Measurements from ENCODE around the gene TMEFF2.

The TMEFF2 gene

DNA sequence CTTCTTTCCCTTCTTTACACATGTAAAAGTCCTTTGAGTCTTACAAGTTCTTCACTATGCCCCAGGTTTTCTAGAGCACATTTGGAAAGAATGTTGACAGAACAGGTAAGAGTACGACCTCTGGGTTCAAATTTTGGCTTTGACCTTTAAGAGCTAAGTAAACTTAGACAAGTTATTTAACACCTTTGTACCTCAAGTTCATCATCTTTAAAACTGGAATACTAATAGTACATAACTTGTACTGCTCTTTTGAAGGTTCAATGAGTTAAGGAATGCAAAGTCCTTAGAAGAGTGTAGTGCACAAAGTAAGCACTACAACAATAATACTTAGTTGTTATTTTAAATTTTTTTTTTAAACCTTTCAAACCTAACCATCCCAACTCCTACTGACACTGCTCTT is 156.6 kb downstream of the TMEFF2 start:
- TF ChIP-seq EZH2phosphoT487 (conservative IDR thresholded peaks at IDR 0.05; ENCODE audit: low read length): no peak
- TF ChIP-seq, protein P1, sequence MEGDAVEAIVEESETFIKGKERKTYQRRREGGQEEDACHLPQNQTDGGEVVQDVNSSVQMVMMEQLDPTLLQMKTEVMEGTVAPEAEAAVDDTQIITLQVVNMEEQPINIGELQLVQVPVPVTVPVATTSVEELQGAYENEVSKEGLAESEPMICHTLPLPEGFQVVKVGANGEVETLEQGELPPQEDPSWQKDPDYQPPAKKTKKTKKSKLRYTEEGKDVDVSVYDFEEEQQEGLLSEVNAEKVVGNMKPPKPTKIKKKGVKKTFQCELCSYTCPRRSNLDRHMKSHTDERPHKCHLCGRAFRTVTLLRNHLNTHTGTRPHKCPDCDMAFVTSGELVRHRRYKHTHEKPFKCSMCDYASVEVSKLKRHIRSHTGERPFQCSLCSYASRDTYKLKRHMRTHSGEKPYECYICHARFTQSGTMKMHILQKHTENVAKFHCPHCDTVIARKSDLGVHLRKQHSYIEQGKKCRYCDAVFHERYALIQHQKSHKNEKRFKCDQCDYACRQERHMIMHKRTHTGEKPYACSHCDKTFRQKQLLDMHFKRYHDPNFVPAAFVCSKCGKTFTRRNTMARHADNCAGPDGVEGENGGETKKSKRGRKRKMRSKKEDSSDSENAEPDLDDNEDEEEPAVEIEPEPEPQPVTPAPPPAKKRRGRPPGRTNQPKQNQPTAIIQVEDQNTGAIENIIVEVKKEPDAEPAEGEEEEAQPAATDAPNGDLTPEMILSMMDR (IDR thresholded peaks at IDR 0.05; ENCODE audit: insufficient read depth, low read length, poor library complexity, severe bottlenecking): no peak
- H3K4me2 ChIP-seq (ENCODE audit: low read depth, low read length, poor library complexity, severe bottlenecking): no peak overlapping the region
- no peaks in the 10 kb centered on the region for H3K9me3 ChIP-seq (ENCODE audit: insufficient read depth, low read length)
- no peaks in the 10 kb centered on the region for H3K79me2 ChIP-seq (ENCODE audit: insufficient read depth, low read length)
- no peaks in the 10 kb centered on the region for H3F3A ChIP-seq (ENCODE audit: insufficient read depth)
- H3K27ac ChIP-seq (ENCODE audit: low read depth, low read length): no peak overlapping the region
- no peaks in the 10 kb centered on the region for H3K36me3 ChIP-seq (ENCODE audit: low read length)
- no peak overlapping the region for H3K9ac ChIP-seq (ENCODE audit: low read length)
- H3K4me3 ChIP-seq (ENCODE audit: insufficient read depth, low read length, poor library complexity, severe bottlenecking): no peak overlapping the region
- H3K9me2 ChIP-seq (replicated peaks; ENCODE audit: insufficient read depth, low read length): no peaks in the 10 kb centered on the region
- H4K20me1 ChIP-seq (ENCODE audit: low read depth, low read length): no peaks in the 10 kb centered on the region
- no peak overlapping the region for H2AFZ ChIP-seq (ENCODE audit: low read depth, low read length, severe bottlenecking)
- H3K27me3 ChIP-seq (ENCODE audit: low read length): no peaks in the 10 kb centered on the region

DNA sequence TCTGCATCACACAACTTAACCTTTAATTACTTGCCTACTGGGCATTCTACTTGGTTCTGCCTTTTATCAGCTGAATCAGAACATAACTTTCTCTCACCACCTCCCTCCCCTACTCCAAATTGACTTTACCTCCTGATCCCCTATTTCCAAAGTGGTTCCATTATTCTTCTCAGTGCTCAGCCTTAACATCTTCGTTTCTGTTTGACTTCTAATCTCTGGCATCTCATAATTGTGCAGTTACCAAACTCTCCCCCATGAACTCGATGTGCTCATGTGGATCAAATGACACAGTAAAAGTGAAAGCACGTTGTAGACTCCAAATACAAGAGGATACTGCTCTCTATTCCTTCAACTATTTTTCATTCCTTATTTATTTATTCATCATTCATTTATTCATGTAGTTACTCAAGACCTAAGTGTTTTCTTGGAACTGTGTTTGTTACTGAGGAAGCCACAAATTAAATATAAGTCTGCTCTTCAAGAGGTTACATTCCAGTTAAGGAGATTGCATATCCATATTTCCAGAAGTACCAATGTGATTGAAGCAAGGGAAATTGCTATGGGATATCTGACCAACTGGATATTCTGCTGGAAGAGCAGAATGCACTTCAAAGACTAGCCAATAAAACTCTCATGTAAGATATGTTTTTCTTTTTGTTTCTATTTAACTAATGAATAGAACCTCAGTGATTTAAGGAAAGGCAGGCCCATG is 158.8 kb downstream of the TMEFF2 start:
- H3F3A ChIP-seq (ENCODE audit: insufficient read depth): no peaks in the 10 kb centered on the region
- no peaks in the 10 kb centered on the region for H3K79me2 ChIP-seq (ENCODE audit: insufficient read depth, low read length)
- no peaks in the 10 kb centered on the region for H4K20me1 ChIP-seq (ENCODE audit: low read depth, low read length)
- no peaks in the 10 kb centered on the region for H3K36me3 ChIP-seq (ENCODE audit: low read length)
- H3K27me3 ChIP-seq (ENCODE audit: low read length): no peaks in the 10 kb centered on the region
- no peak overlapping the region for H2AFZ ChIP-seq (ENCODE audit: low read depth, low read length, severe bottlenecking)
- H3K4me2 ChIP-seq (ENCODE audit: low read depth, low read length, poor library complexity, severe bottlenecking): no peak overlapping the region
- H3K27ac ChIP-seq (ENCODE audit: low read depth, low read length): no peak overlapping the region
- no peaks in the 10 kb centered on the region for H3K9me3 ChIP-seq (ENCODE audit: insufficient read depth, low read length)
- H3K9ac ChIP-seq (ENCODE audit: low read length): no peak overlapping the region
- H3K4me3 ChIP-seq (ENCODE audit: insufficient read depth, low read length, poor library complexity, severe bottlenecking): no peak overlapping the region
- TF ChIP-seq, protein P1 (IDR thresholded peaks at IDR 0.05; ENCODE audit: insufficient read depth, low read length, poor library complexity, severe bottlenecking): no peak
- no peak for TF ChIP-seq EZH2phosphoT487 (conservative IDR thresholded peaks at IDR 0.05; ENCODE audit: low read length)
- no peaks in the 10 kb centered on the region for H3K9me2 ChIP-seq (replicated peaks; ENCODE audit: insufficient read depth, low read length)

DNA sequence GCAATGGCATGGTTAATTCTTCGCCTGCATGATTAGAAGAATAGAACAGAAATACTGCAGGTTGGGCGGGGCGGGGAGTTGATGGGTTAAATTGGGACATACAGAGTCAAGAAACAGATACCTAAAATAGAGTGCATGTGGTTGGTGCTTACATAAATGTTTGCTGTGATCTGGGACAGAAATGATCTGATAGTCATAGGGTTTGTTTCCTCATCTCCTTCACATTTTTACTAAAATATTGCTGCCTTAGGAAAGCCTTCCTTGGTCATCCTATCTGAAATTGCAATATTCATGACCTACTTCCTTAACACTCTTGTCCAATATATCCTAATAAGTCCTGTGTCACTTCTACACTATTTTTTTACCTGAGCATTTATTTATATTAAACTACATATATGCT is 163.9 kb downstream of the TMEFF2 start:
- no peaks in the 10 kb centered on the region for H3F3A ChIP-seq (ENCODE audit: insufficient read depth)
- no peak overlapping the region for H3K4me3 ChIP-seq (ENCODE audit: insufficient read depth, low read length, poor library complexity, severe bottlenecking)

More for the DNA sequence above, 163.9 kb downstream of the TMEFF2 start:
- no peak overlapping the region for H3K27ac ChIP-seq (ENCODE audit: low read depth, low read length)
- H4K20me1 ChIP-seq (ENCODE audit: low read depth, low read length): no peaks in the 10 kb centered on the region
- no peaks in the 10 kb centered on the region for H3K9me3 ChIP-seq (ENCODE audit: insufficient read depth, low read length)
- H3K9me2 ChIP-seq (replicated peaks; ENCODE audit: insufficient read depth, low read length): no peaks in the 10 kb centered on the region
- H3K27me3 ChIP-seq (ENCODE audit: low read length): no peaks in the 10 kb centered on the region
- no peak overlapping the region for H3K4me2 ChIP-seq (ENCODE audit: low read depth, low read length, poor library complexity, severe bottlenecking)
- no peak overlapping the region for H3K9ac ChIP-seq (ENCODE audit: low read length)
- H3K36me3 ChIP-seq (ENCODE audit: low read length): no peaks in the 10 kb centered on the region
- no peak overlapping the region for H2AFZ ChIP-seq (ENCODE audit: low read depth, low read length, severe bottlenecking)
- no peak for TF ChIP-seq EZH2phosphoT487 (conservative IDR thresholded peaks at IDR 0.05; ENCODE audit: low read length)
- TF ChIP-seq, protein P1 (IDR thresholded peaks at IDR 0.05; ENCODE audit: insufficient read depth, low read length, poor library complexity, severe bottlenecking): no peak
- H3K79me2 ChIP-seq (ENCODE audit: insufficient read depth, low read length): no peaks in the 10 kb centered on the region

Data from SU-DHL-6 (cell line).